ENCODE results near the gene TUBA1C. TPM values are rescaled to one million over a fixed set of nuclear protein-coding genes. Genes with fewer than 3 reads are reported as not detected.

Gene TUBA1C
- total and polyA plus RNA-seq, 8 donors: 63.7 to 403 (median 155) TPM

- no peak for TF ChIP-seq POLR2AphosphoS5 (IDR thresholded peaks at IDR 0.05)
- TF ChIP-seq POLR2A (IDR thresholded peaks at IDR 0.05): no peak
- TF ChIP-seq, protein P1, sequence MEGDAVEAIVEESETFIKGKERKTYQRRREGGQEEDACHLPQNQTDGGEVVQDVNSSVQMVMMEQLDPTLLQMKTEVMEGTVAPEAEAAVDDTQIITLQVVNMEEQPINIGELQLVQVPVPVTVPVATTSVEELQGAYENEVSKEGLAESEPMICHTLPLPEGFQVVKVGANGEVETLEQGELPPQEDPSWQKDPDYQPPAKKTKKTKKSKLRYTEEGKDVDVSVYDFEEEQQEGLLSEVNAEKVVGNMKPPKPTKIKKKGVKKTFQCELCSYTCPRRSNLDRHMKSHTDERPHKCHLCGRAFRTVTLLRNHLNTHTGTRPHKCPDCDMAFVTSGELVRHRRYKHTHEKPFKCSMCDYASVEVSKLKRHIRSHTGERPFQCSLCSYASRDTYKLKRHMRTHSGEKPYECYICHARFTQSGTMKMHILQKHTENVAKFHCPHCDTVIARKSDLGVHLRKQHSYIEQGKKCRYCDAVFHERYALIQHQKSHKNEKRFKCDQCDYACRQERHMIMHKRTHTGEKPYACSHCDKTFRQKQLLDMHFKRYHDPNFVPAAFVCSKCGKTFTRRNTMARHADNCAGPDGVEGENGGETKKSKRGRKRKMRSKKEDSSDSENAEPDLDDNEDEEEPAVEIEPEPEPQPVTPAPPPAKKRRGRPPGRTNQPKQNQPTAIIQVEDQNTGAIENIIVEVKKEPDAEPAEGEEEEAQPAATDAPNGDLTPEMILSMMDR (IDR thresholded peaks at IDR 0.05): no peak
- TF ChIP-seq EP300 (IDR thresholded peaks at IDR 0.05): no peak
- no peaks in the 10 kb centered on the region for H3K36me3 ChIP-seq
- no peak overlapping the region for H3K27ac ChIP-seq
- H3K4me1 ChIP-seq: peaks cover under 1 to 37% (median 16%) of the 10 kb centered on the region in 4 donors
- H3K27me3 ChIP-seq: no peaks in the 10 kb centered on the region
- DNase-seq: no peak
- WGBS, 5 donors: 79 to 89% (median 83%) methylated on average over 3 of the region's 3 CpGs
- H3K9me3 ChIP-seq: no peaks in the 10 kb centered on the region
- no peak overlapping the region for H3K4me3 ChIP-seq
- intact Hi-C loops (cut with DNase I; ENCODE audit: low total_unique reads): no loop called here
Measured at GRCh38 chr12:49228653-49229052, 36.2 kb upstream of the TUBA1C start.

DNA sequence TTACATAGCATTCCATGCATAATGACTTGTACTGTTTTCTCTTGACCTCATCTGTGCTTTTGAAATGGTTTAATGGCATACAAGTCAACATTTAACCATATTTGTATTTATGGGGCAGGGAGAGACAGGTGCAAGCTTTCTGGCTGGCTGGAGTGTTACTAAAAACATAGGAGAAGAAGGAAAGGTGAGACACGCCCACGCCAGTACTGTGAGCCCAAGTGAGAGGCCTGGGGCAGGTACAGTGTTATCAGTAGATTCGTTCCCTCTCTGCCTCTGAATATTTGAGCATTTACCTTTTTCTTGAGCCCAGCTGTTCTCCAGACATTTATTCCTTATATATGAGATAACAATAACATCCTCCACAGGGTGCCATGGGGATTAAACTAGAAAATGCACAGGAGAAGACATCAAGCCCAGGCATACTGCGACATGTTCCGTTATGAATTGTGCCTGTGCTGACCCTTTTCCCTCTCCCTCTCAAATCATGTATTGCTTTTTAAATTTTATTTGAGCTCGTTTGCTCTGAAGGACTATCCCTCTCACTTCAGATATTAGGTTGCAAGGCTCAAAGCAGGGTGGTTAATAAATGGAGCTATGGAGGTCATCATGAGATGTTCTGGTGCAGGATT is 34.6 kb upstream of the TUBA1C start:
- intact Hi-C loops (cut with DNase I; ENCODE audit: low total_unique reads): no loop called here
- TF ChIP-seq, protein P1 (IDR thresholded peaks at IDR 0.05): no peak
- TF ChIP-seq POLR2AphosphoS5 (IDR thresholded peaks at IDR 0.05) (no peak), EP300 (IDR thresholded peaks at IDR 0.05) (no peak), POLR2A (IDR thresholded peaks at IDR 0.05) (no peak)
- H3K36me3 ChIP-seq: no peaks in the 10 kb centered on the region
- H3K4me1 ChIP-seq: peaks cover 8 to 38% (median 25%) of the 10 kb centered on the region in 4 donors
- peak overlapping the region in 2 of 5 donors; percentile 42 to 91 for H3K27ac ChIP-seq
- WGBS, 5 donors: 57 to 88% (median 69%) methylated on average over 6 of the region's 6 CpGs
- DNase-seq: no peak
- H3K4me3 ChIP-seq: no peak overlapping the region
- H3K27me3 ChIP-seq: no peaks in the 10 kb centered on the region
- no peaks in the 10 kb centered on the region for H3K9me3 ChIP-seq

GRCh38 chr12:49230805-49231194 is 34.1 kb upstream of the TUBA1C start:
- Histone ChIP-seq H3K36me3 (no peaks in the 10 kb centered on the region), H3K4me3 (no peak overlapping the region), H3K27ac (peak overlapping the region in 2 of 5 donors; percentile 45 to 91), H3K4me1 (peaks cover 8 to 35% (median 26%) of the 10 kb centered on the region in 4 donors), H3K27me3 (no peaks in the 10 kb centered on the region), H3K9me3 (no peaks in the 10 kb centered on the region)
- WGBS, 5 donors: 45 to 60% (median 50%) methylated on average over 3 of the region's 3 CpGs
- TF ChIP-seq, protein P1 (IDR thresholded peaks at IDR 0.05): no peak
- TF ChIP-seq EP300 (IDR thresholded peaks at IDR 0.05) (no peak), POLR2AphosphoS5 (IDR thresholded peaks at IDR 0.05) (no peak)
- DNase-seq: no peak
- intact Hi-C loops (cut with DNase I; ENCODE audit: low total_unique reads): no loop called here

- 73 to 80% (median 76%) methylated on average over 8 to 9 of the region's 9 CpGs for WGBS, 5 donors
- Histone ChIP-seq H3K4me1 (peaks cover 8 to 34% (median 26%) of the 10 kb centered on the region in 4 donors), H3K36me3 (no peaks in the 10 kb centered on the region), H3K4me3 (no peak overlapping the region), H3K27ac (peak overlapping the region in 4 of 5 donors; percentile 88 to 91 (median 90)), H3K9me3 (no peaks in the 10 kb centered on the region), H3K27me3 (no peaks in the 10 kb centered on the region)
- TF ChIP-seq, protein P1 (IDR thresholded peaks at IDR 0.05): no peak
- TF ChIP-seq EP300 (IDR thresholded peaks at IDR 0.05) (no peak), POLR2AphosphoS5 (IDR thresholded peaks at IDR 0.05) (no peak), POLR2A (IDR thresholded peaks at IDR 0.05) (no peak)
- peak in 1 of 2 donors; percentile 36 for DNase-seq
- intact Hi-C loops (cut with DNase I; ENCODE audit: low total_unique reads): no loop called here
Measured at GRCh38 chr12:49231878-49232655, 32.8 kb upstream of the TUBA1C start.
